GM21381 (cell line): ENCODE measurements around the gene PRMT7.

ENCODE experiments used
- ATAC-seq: cut with Tn5 transposase; IDR thresholded peaks from one replicate; pipeline ENCODE4 v1.9.1; 2021; ENCODE audit warnings: mild to moderate bottlenecking, moderate library complexity; ENCODE audit not compliant: unreplicated experiment

PRMT7 gene

GRCh38 chr16:68388124-68388523, 77.3 kb downstream of the PRMT7 start:
- no peak for ATAC-seq

GRCh38 chr16:68389006-68389405, 78.2 kb downstream of the PRMT7 start:
- no peak for ATAC-seq

DNA sequence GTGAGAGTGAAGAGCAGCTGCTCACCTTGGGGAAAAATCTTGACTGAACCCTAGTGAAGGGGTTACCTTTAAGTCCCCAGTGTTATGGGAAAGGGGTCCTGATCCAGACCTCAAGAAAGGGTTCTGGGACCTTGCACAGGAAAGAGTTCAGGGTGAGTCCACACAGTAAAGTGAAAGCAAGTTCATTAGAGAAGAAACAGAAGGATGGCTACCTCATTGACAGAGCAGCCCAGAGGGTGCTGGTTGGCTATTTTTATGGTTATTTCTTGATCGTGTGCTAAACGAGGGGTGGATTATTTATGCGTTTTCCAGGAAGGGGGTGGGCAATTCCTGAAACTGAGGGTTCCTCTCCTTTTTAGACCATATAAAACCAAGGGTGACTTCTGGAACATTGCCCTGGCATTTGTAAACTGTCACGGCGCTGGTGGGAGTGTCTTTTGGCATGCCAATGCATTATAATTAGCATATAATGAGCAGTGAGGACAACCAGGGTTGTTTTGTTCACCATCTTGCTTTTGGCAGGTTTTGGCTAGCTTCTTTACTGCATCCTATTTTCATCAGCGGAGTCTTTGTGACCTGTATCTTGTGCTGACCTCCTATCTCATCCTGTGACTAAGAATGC, 79.0 kb downstream of the PRMT7 start:
- no peak for ATAC-seq

- ATAC-seq = no peak
Measured at GRCh38 chr16:68393333-68393732, 82.5 kb downstream of the PRMT7 start.

DNA sequence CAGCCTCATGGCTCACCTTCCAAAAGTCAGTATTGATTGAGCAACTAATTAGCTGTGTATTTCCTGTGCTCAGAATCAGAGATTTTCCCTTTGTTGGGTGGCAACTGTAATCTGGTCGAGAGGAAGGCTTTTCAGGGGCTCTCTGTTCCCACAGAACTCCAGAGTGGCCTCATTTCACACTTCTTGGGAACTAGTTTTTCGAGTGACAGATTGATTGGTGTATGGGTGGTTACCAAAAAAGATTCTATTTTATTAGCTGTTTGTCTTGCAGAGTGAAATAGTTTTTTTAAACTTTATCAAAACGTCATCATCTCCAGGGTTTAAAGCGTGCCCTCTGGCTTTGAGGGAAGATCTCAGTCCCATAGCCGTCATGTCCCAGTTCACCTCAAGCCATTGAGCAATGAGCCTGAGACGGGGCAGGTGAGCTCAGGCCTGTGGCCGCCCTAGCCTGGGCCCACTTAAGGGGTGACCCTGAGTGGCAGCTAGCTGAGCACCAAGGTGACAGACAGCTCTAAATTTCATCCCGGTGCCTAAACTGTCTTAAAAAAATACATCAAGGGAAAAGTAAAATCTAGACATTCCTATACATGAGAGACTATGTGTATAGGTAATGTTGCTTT, 84.5 kb downstream of the PRMT7 start:
- ATAC-seq = no peak

- no peak for ATAC-seq
Measured at GRCh38 chr16:68395815-68396214, 85.0 kb downstream of the PRMT7 start.

- no peak for ATAC-seq
Measured at GRCh38 chr16:68396481-68396880, 85.7 kb downstream of the PRMT7 start.

DNA sequence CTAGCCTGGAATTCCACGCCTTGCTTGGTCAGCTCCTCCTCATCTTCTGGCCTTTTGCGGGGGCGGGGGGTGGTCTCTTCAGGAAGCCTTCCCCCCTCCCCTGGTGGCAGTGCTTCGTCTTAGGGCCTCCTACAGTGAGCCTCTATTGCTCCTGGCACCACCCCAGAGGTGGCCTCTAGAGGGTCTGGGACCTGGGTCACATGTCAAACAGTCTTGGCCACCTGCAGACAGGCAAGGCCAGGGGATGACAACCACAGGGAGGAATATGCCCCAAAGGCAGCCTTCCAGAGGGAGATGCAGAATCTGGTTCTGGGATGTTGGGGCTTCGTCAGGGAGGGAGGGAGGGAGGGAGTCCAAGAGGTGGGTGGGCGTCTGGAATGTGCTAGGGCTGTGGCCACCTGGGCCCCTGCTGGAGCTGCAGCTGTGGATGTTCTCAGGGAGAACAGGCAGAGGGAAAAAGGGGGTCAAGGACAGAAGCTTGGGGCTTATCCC, 86.9 kb downstream of the PRMT7 start:
- ATAC-seq = no peak

GRCh38 chr16:68399456-68399855, 88.6 kb downstream of the PRMT7 start:
- no peak for ATAC-seq

- no peak for ATAC-seq
Measured at GRCh38 chr16:68400083-68400923, 89.5 kb downstream of the PRMT7 start.

DNA sequence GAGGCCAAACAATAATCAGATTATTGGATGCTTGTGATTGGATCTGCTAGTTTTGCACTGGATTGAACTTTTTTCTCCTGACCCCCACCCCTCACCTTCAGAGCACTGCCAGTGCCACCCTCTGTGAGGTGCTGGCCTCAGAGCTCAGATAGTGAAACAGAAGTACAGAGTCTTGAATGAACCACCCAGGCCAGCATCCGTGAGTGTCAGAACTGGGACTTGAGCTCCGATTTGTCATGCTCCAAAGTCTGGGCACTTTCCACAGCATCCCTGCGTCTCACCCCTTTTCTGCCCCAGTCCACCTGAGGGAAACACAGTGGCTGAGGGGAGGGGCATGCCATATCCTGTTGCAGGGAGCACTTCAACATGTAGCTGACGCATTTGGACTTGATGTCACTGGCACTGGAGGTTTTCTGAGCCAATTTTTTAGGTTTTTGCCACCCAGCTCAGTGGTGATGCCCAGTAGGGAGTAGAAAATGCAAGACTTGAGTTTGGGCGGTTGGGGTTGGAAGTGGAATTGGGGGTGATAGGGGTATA, 90.2 kb downstream of the PRMT7 start:
- no peak for ATAC-seq

DNA sequence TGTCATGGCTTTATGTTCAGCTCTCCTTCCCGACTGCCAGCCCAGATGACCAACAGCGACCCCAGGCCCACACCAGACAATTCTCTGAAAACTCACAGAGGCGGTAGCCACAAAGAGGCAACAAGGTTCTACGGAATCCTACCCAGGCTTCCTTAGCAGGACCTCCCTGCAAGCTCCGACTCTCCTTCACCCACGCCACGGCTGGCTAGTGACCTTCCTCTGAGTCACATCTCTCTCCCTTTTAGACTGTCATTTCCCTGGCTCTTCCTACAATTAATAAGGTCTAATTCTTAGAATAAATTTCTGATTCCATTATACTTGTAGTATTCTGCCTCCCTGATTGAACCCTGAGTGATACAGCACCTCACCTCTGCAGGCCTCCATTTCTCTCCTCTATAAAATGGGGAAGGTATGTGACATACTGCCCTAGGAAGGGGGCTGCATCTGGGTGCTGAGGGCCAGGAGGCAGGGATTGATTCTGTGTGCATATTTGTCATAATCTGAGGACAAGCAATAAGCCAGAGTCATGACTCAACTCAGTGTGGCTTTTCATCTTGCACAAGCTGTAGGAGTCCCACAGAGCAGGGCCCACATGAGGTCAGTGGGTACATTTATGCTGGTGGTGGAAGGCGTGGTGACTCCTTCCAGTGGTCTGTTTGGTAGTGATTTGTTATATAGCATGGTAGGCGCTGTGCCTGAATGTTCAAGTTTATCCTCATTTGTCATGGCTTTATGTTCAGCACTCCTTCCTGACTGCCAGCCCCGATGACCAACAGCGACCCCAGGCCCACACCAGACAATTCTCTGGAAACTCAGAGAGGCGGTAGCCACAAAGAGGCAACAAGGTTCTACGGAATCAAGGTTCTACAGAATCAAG, 91.3 kb downstream of the PRMT7 start:
- no peak for ATAC-seq

- ATAC-seq = no peak
Measured at GRCh38 chr16:68402748-68403040, 91.9 kb downstream of the PRMT7 start.

DNA sequence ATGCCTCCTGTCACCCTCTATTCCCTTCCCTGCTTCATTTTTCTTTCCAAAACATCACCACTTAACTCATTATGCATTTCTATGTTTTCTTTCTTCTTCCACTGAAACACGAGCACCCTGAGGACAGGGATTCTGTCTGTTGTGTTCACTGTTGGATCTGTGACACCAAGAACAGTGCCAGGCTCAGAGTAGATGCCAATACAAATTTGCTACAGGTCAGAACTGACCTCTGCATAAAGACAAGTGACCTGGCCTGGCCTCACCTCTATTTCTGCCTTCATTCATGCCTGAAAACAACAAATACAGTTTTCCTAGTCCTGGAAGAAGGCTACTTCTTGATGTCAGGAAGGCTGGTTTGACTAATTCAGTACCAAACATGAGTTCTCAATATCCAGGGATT, 92.4 kb downstream of the PRMT7 start:
- no peak for ATAC-seq

- no peak for ATAC-seq
Measured at GRCh38 chr16:68403704-68404103, 92.9 kb downstream of the PRMT7 start.

DNA sequence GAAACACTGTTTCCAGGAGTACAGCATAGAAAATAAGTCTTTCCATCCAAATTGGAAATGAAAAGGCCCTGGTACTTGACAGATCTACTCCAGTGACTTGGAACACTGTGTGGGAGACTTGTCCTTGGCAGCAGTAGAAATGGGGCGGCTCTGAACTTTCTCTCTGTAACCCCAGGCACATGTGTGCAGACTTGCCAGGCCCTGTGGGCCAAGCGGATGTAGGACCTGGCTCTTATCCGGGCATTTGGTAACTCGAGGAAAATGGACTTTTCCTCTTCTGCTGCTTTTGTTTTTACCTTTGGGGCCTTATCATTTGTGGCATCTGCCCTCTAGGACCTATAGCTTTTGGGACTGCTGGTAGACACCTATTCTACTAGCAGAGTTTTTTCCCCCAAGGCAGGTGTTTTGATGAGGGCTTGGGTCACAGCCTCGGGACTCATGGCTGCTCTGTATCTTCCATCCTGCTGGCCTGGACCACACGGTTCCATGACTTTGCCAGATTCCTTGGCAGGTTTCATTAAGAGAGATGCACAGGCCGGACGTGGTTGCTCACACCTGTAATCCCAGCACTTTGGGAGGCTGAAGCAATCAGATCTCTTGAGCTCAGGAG, 94.0 kb downstream of the PRMT7 start:
- ATAC-seq = no peak

- ATAC-seq = no peak
Measured at GRCh38 chr16:68406458-68407152, 95.8 kb downstream of the PRMT7 start.
